Endothelial cell of umbilical vein (primary cell): ENCODE measurements around the gene DCAF7. TPM values are rescaled to one million over a fixed set of nuclear protein-coding genes. Genes with fewer than 3 reads are reported as not detected.

ENCODE experiments used
- BruUV-seq: library from RNA; stranded (reverse); fragments of 400-500 nt; replicated peaks from 2 replicates; lab custom pipeline; 2021; lab: Mats Ljungman, UMichigan
- CTCF ChIA-PET: fragments of 300-600, 350-600 bp; sonication (Branson Sonifier 250); formaldehyde crosslinking; loops from one replicate; lab custom pipeline; 2021; ENCODE audit warnings: antibody characterized with exemption, inconsistent platforms; lab: Charles Lee
- POLR2A ChIA-PET: fragments of 300-600, 350-600 bp; sonication (Branson Sonifier 250); formaldehyde crosslinking; loops from one replicate; lab custom pipeline; 2021; ENCODE audit warnings: antibody characterized with exemption, inconsistent platforms; lab: Charles Lee
- DNase-seq: peaks from one replicate; pipeline ENCODE4 v3.0.0-alpha.2; 2011; ENCODE audit warnings: low read depth, low spot score
- FAIRE-seq: peaks from 2 replicates; lab custom pipeline; 2011; peaks lifted over from hg19 to GRCh38; lab: Jason Lieb, UNC
- H2AFZ ChIP-seq: 2 replicates; pipeline ENCODE4 v1.6.0; 2012; ENCODE audit warnings: low read depth, low read length, control low read depth, inconsistent platforms
- H3K27ac ChIP-seq: 2 replicates; pipeline ENCODE4 v1.5.1; 2011; ENCODE audit warnings: low read depth, mild to moderate bottlenecking, control low read depth, low read length, moderate library complexity; ENCODE audit not compliant: insufficient read depth
- H3K27me3 ChIP-seq, 2 experiments: 2 replicates each; pipeline versions ENCODE4 v1.6.0 to v1.6.1; 2011; ENCODE audit warnings: low read length in 2 of 2, mixed read lengths in 1 of 2; ENCODE audit not compliant: control insufficient read depth in 2 of 2, insufficient read depth in 2 of 2
- H3K36me3 ChIP-seq, 2 experiments: 2 replicates in 1 of 2; 3 replicates in 1 of 2; pipeline ENCODE4 v1.5.1; 2011; ENCODE audit warnings: low read length in 2 of 2, mild to moderate bottlenecking in 1 of 2, moderate library complexity in 1 of 2; ENCODE audit not compliant: control insufficient read depth in 2 of 2, insufficient read depth in 2 of 2; ENCODE audit errors: extremely low read depth in 1 of 2
- H3K4me1 ChIP-seq: 3 replicates; pipeline ENCODE4 v1.5.1; 2011; ENCODE audit warnings: mild to moderate bottlenecking, low read length; ENCODE audit not compliant: control insufficient read depth, insufficient read depth; ENCODE audit errors: extremely low read depth
- H3K4me2 ChIP-seq: 2 replicates; pipeline ENCODE4 v1.6.1; 2011; ENCODE audit warnings: low read length, control low read depth, mixed read lengths; ENCODE audit not compliant: insufficient read depth
- H3K4me3 ChIP-seq, 3 experiments: fragments of 200-600 bp in 1 of 3; sonication (generic), shearing (Covaris generic) in 1 of 3; replicated peaks in 1 of 3; 2 replicates each; pipeline ENCODE4 v1.5.1; 2011 to 2016; ENCODE audit warnings: control low read depth in 3 of 3, low read length in 3 of 3, mild to moderate bottlenecking in 2 of 3, inconsistent platforms in 1 of 3, low read depth in 1 of 3, moderate library complexity in 1 of 3; ENCODE audit not compliant: insufficient read depth in 1 of 3
- H3K79me2 ChIP-seq: 2 replicates; pipeline ENCODE4 v1.6.0; 2012; ENCODE audit warnings: low read length, inconsistent platforms; ENCODE audit not compliant: control insufficient read depth, insufficient read depth
- H3K9ac ChIP-seq: replicated peaks from 2 replicates; pipeline ENCODE3; 2011; ENCODE audit warnings: low read length, control low read depth; ENCODE audit not compliant: insufficient read depth; ENCODE audit errors: extremely low read depth
- H3K9me1 ChIP-seq: replicated peaks from 3 replicates; pipeline ENCODE4 v1.6.0; 2011; ENCODE audit warnings: mild to moderate bottlenecking, low read length; ENCODE audit not compliant: control insufficient read depth, insufficient read depth; ENCODE audit errors: extremely low read depth
- H3K9me3 ChIP-seq: replicated peaks from 2 replicates; pipeline ENCODE4 v1.5.1; 2012; ENCODE audit warnings: low read length, inconsistent platforms; ENCODE audit not compliant: control insufficient read depth, insufficient read depth
- H4K20me1 ChIP-seq: replicated peaks from 2 replicates; pipeline ENCODE3; 2011; ENCODE audit warnings: mild to moderate bottlenecking, low read length; ENCODE audit not compliant: control insufficient read depth, insufficient read depth; ENCODE audit errors: extremely low read depth
- EZH2 ChIP-seq: IDR thresholded peaks from 2 replicates; pipeline ENCODE4 v1.6.1; 2012; ENCODE audit warnings: borderline replicate concordance, low read depth, mild to moderate bottlenecking, moderate library complexity, low read length, inconsistent platforms; ENCODE audit not compliant: severe bottlenecking
- FOS ChIP-seq: IDR thresholded peaks from 2 replicates; pipeline ENCODE4 v1.6.1; 2011; ENCODE audit warnings: mild to moderate bottlenecking, low read length, moderate library complexity, borderline replicate concordance; ENCODE audit not compliant: insufficient read depth
- GATA2 ChIP-seq: IDR thresholded peaks from 2 replicates; pipeline ENCODE4 v1.7.0; 2011; ENCODE audit warnings: low read depth, mild to moderate bottlenecking, moderate library complexity, mixed read lengths, low read length; ENCODE audit not compliant: insufficient read length, insufficient read depth
- JUN ChIP-seq: IDR thresholded peaks from 2 replicates; pipeline ENCODE4 v1.6.1; 2011; ENCODE audit warnings: borderline replicate concordance, low read depth; ENCODE audit not compliant: insufficient read length, insufficient read depth
- MYC ChIP-seq: IDR thresholded peaks from one replicate; pipeline ENCODE4 v1.6.1; 2011; ENCODE audit warnings: mild to moderate bottlenecking, low read depth, low read length
- POLR2A ChIP-seq: IDR thresholded peaks from 2 replicates; pipeline ENCODE4 v1.6.1; 2012; ENCODE audit warnings: low read depth, mild to moderate bottlenecking, control low read depth, low read length
- POLR2AphosphoS5 ChIP-seq: IDR thresholded peaks from 2 replicates; pipeline ENCODE4 v1.6.1; 2012; ENCODE audit warnings: low read depth, mild to moderate bottlenecking, control low read depth, low read length, moderate library complexity; ENCODE audit not compliant: insufficient read depth
- dilution Hi-C: fragments of 300-500 bp; cut with MboI; formaldehyde crosslinking; loops from one replicate; pipeline ENCODE4 v1.15.0; 2019; ENCODE audit warnings: low sequenced_read_pairs; ENCODE audit not compliant: extremely low pct_ligation_motif_present
- intact Hi-C: fragments of 100-400 bp; cut with micrococcal nuclease; formaldehyde crosslinking; loops from one replicate; pipeline ENCODE4 v1.10.0; 2022
- polyA plus RNA-seq, 4 experiments: library from polyadenylated mRNA; depleted of rRNA in 3 of 4; stranded (reverse) in 3 of 4; unstranded in 1 of 4; fragments of >200 nt; gene quantifications; 2 replicates each; pipeline versions ENCODE4 v1.2.1 to v1.2.3, GENCODE V29; 2011 to 2012; ENCODE audit warnings: missing spikeins in 1 of 4
- total RNA-seq: library from RNA; stranded (reverse); gene quantifications from 2 replicates; pipeline ENCODE4 v1.2.3, GENCODE V29; 2021
- TF ChIP-seq, protein P1 (sequence below), 2 donors: IDR thresholded peaks; 1 replicate in 1 of 2; 2 replicates in 1 of 2; pipeline ENCODE4 v1.5.1; 2011; ENCODE audit warnings: low read length in 2 of 2, mild to moderate bottlenecking in 2 of 2, moderate library complexity in 2 of 2, control low read depth in 1 of 2, inconsistent platforms in 1 of 2, low read depth in 1 of 2; ENCODE audit not compliant: insufficient read depth in 1 of 2; ENCODE audit errors: extremely low read depth in 1 of 2
- TF ChIP-seq, protein P2 (sequence below): IDR thresholded peaks from 2 replicates; pipeline ENCODE4 v1.6.1; 2011; ENCODE audit not compliant: insufficient read depth, insufficient read length

Gene DCAF7
- total and polyA plus RNA-seq, 2 donors (not counting 3 experiments of a cell fraction or from before 2014, with no cell fraction given): 82.8 to 100 TPM

GRCh38 chr17:63506627-63507026, 43.6 kb upstream of the DCAF7 start:
- FAIRE-seq: no peak
- Histone ChIP-seq H2AFZ (no peak overlapping the region), H3K4me3 (no peak overlapping the region), H3K4me1 (no peaks in the 10 kb centered on the region), H3K27ac (no peak overlapping the region), H3K4me2 (no peak overlapping the region), H3K9me3 (no peaks in the 10 kb centered on the region), H3K79me2 (no peaks in the 10 kb centered on the region), H3K36me3 (no peaks in the 10 kb centered on the region), H3K27me3 (peaks cover 0 to 13% of the 10 kb centered on the region in 2 experiments), H3K9ac (no peak overlapping the region), H3K9me1 (no peaks in the 10 kb centered on the region), H4K20me1 (no peaks in the 10 kb centered on the region)
- ChIA-PET POLR2A (no interaction called here), CTCF (interaction anchor here (1.3 kb wide), 1 partner anchor 16 kb away, joined by 4 read pairs; the partner anchor contains the start of gene KCNH6)
- TF ChIP-seq, protein P1, sequence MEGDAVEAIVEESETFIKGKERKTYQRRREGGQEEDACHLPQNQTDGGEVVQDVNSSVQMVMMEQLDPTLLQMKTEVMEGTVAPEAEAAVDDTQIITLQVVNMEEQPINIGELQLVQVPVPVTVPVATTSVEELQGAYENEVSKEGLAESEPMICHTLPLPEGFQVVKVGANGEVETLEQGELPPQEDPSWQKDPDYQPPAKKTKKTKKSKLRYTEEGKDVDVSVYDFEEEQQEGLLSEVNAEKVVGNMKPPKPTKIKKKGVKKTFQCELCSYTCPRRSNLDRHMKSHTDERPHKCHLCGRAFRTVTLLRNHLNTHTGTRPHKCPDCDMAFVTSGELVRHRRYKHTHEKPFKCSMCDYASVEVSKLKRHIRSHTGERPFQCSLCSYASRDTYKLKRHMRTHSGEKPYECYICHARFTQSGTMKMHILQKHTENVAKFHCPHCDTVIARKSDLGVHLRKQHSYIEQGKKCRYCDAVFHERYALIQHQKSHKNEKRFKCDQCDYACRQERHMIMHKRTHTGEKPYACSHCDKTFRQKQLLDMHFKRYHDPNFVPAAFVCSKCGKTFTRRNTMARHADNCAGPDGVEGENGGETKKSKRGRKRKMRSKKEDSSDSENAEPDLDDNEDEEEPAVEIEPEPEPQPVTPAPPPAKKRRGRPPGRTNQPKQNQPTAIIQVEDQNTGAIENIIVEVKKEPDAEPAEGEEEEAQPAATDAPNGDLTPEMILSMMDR (IDR thresholded peaks at IDR 0.05; ENCODE audit: extremely low read depth in 1 of 2, insufficient read depth in 1 of 2, low read depth in 1 of 2, low read length in 2 of 2): no peak
- TF ChIP-seq GATA2: no peak
- DNase-seq: no peak
- BruUV-seq: no TSS peak
- intact Hi-C loops (no loop called here), dilution Hi-C loops (no loop called here)

DNA sequence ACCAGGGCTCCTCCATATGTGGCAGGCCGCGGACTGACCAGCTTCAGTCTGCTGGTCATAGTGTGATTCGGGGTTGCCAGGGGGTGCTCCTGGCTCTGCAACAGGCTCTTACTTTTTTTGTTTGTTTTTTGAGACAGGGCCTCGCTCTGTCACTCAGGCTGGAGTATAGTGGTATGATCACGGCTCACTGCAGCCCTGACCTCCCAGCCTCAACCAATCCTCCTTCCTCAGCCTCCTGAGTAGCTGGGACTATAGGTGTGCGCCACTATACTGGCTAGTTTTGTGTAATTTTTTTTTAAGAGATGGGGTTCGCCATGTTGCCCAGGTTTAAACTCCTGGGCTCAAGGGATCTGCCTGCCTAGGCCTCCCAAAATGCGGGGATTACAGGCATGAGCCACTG, 38.9 kb upstream of the DCAF7 start:
- H3K4me1 ChIP-seq: no peaks in the 10 kb centered on the region
- no peaks in the 10 kb centered on the region for H3K9me3 ChIP-seq
- H3K9me1 ChIP-seq: no peaks in the 10 kb centered on the region
- H3K36me3 ChIP-seq: no peaks in the 10 kb centered on the region
- ChIA-PET POLR2A (no interaction called here), CTCF (no interaction called here)
- H3K27ac ChIP-seq: no peak overlapping the region
- no peaks in the 10 kb centered on the region for H3K79me2 ChIP-seq
- no peak overlapping the region for H2AFZ ChIP-seq
- no peaks in the 10 kb centered on the region for H4K20me1 ChIP-seq
- no peak overlapping the region for H3K4me3 ChIP-seq
- intact Hi-C loops (no loop called here), dilution Hi-C loops (no loop called here)
- no peak for FAIRE-seq
- no peak overlapping the region for H3K9ac ChIP-seq
- H3K27me3 ChIP-seq: peaks cover 2 to 4% of the 10 kb centered on the region in 2 experiments
- BruUV-seq: no TSS peak
- DNase-seq: no peak
- no peak overlapping the region for H3K4me2 ChIP-seq
- TF ChIP-seq POLR2A (no peak), GATA2 (no peak), JUN (no peak), FOS (no peak), MYC (no peak), POLR2AphosphoS5 (no peak), EZH2 (no peak)
- TF ChIP-seq, protein P2, sequence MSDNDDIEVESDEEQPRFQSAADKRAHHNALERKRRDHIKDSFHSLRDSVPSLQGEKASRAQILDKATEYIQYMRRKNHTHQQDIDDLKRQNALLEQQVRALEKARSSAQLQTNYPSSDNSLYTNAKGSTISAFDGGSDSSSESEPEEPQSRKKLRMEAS: no peak
- TF ChIP-seq, protein P1 (IDR thresholded peaks at IDR 0.05; ENCODE audit: extremely low read depth in 1 of 2, insufficient read depth in 1 of 2, low read depth in 1 of 2, low read length in 2 of 2): no peak
